Endothelial cell of umbilical vein (primary cell): ENCODE results near the gene KRTAP5-6. TPM values are rescaled to one million over a fixed set of nuclear protein-coding genes. Genes with fewer than 3 reads are reported as not detected.

Experiments
- BruUV-seq: library from RNA; stranded (reverse); fragments of 400-500 nt; replicated peaks from 2 replicates; lab custom pipeline; 2021; lab: Mats Ljungman, UMichigan
- CTCF ChIA-PET: fragments of 300-600, 350-600 bp; sonication (Branson Sonifier 250); formaldehyde crosslinking; loops from one replicate; lab custom pipeline; 2021; ENCODE audit warnings: antibody characterized with exemption, inconsistent platforms; lab: Charles Lee
- POLR2A ChIA-PET: fragments of 300-600, 350-600 bp; sonication (Branson Sonifier 250); formaldehyde crosslinking; loops from one replicate; lab custom pipeline; 2021; ENCODE audit warnings: antibody characterized with exemption, inconsistent platforms; lab: Charles Lee
- DNase-seq: peaks from one replicate; pipeline ENCODE4 v3.0.0-alpha.2; 2011; ENCODE audit warnings: low read depth, low spot score
- FAIRE-seq: peaks from 2 replicates; lab custom pipeline; 2011; peaks lifted over from hg19 to GRCh38; lab: Jason Lieb, UNC
- H2AFZ ChIP-seq: 2 replicates; pipeline ENCODE4 v1.6.0; 2012; ENCODE audit warnings: low read depth, low read length, control low read depth, inconsistent platforms
- H3K27ac ChIP-seq: 2 replicates; pipeline ENCODE4 v1.5.1; 2011; ENCODE audit warnings: low read depth, mild to moderate bottlenecking, control low read depth, low read length, moderate library complexity; ENCODE audit not compliant: insufficient read depth
- H3K27me3 ChIP-seq, 2 experiments: 2 replicates each; pipeline versions ENCODE4 v1.6.0 to v1.6.1; 2011; ENCODE audit warnings: low read length in 2 of 2, mixed read lengths in 1 of 2; ENCODE audit not compliant: control insufficient read depth in 2 of 2, insufficient read depth in 2 of 2
- H3K36me3 ChIP-seq, 2 experiments: 2 replicates in 1 of 2; 3 replicates in 1 of 2; pipeline ENCODE4 v1.5.1; 2011; ENCODE audit warnings: low read length in 2 of 2, mild to moderate bottlenecking in 1 of 2, moderate library complexity in 1 of 2; ENCODE audit not compliant: control insufficient read depth in 2 of 2, insufficient read depth in 2 of 2; ENCODE audit errors: extremely low read depth in 1 of 2
- H3K4me1 ChIP-seq: 3 replicates; pipeline ENCODE4 v1.5.1; 2011; ENCODE audit warnings: mild to moderate bottlenecking, low read length; ENCODE audit not compliant: control insufficient read depth, insufficient read depth; ENCODE audit errors: extremely low read depth
- H3K4me2 ChIP-seq: 2 replicates; pipeline ENCODE4 v1.6.1; 2011; ENCODE audit warnings: low read length, control low read depth, mixed read lengths; ENCODE audit not compliant: insufficient read depth
- H3K4me3 ChIP-seq, 3 experiments: fragments of 200-600 bp in 1 of 3; sonication (generic), shearing (Covaris generic) in 1 of 3; replicated peaks in 1 of 3; 2 replicates each; pipeline ENCODE4 v1.5.1; 2011 to 2016; ENCODE audit warnings: control low read depth in 3 of 3, low read length in 3 of 3, mild to moderate bottlenecking in 2 of 3, inconsistent platforms in 1 of 3, low read depth in 1 of 3, moderate library complexity in 1 of 3; ENCODE audit not compliant: insufficient read depth in 1 of 3
- H3K79me2 ChIP-seq: 2 replicates; pipeline ENCODE4 v1.6.0; 2012; ENCODE audit warnings: low read length, inconsistent platforms; ENCODE audit not compliant: control insufficient read depth, insufficient read depth
- H3K9ac ChIP-seq: replicated peaks from 2 replicates; pipeline ENCODE3; 2011; ENCODE audit warnings: low read length, control low read depth; ENCODE audit not compliant: insufficient read depth; ENCODE audit errors: extremely low read depth
- H3K9me1 ChIP-seq: replicated peaks from 3 replicates; pipeline ENCODE4 v1.6.0; 2011; ENCODE audit warnings: mild to moderate bottlenecking, low read length; ENCODE audit not compliant: control insufficient read depth, insufficient read depth; ENCODE audit errors: extremely low read depth
- H3K9me3 ChIP-seq: replicated peaks from 2 replicates; pipeline ENCODE4 v1.5.1; 2012; ENCODE audit warnings: low read length, inconsistent platforms; ENCODE audit not compliant: control insufficient read depth, insufficient read depth
- H4K20me1 ChIP-seq: replicated peaks from 2 replicates; pipeline ENCODE3; 2011; ENCODE audit warnings: mild to moderate bottlenecking, low read length; ENCODE audit not compliant: control insufficient read depth, insufficient read depth; ENCODE audit errors: extremely low read depth
- EZH2 ChIP-seq: IDR thresholded peaks from 2 replicates; pipeline ENCODE4 v1.6.1; 2012; ENCODE audit warnings: borderline replicate concordance, low read depth, mild to moderate bottlenecking, moderate library complexity, low read length, inconsistent platforms; ENCODE audit not compliant: severe bottlenecking
- FOS ChIP-seq: IDR thresholded peaks from 2 replicates; pipeline ENCODE4 v1.6.1; 2011; ENCODE audit warnings: mild to moderate bottlenecking, low read length, moderate library complexity, borderline replicate concordance; ENCODE audit not compliant: insufficient read depth
- GATA2 ChIP-seq: IDR thresholded peaks from 2 replicates; pipeline ENCODE4 v1.7.0; 2011; ENCODE audit warnings: low read depth, mild to moderate bottlenecking, moderate library complexity, mixed read lengths, low read length; ENCODE audit not compliant: insufficient read length, insufficient read depth
- JUN ChIP-seq: IDR thresholded peaks from 2 replicates; pipeline ENCODE4 v1.6.1; 2011; ENCODE audit warnings: borderline replicate concordance, low read depth; ENCODE audit not compliant: insufficient read length, insufficient read depth
- MYC ChIP-seq: IDR thresholded peaks from one replicate; pipeline ENCODE4 v1.6.1; 2011; ENCODE audit warnings: mild to moderate bottlenecking, low read depth, low read length
- POLR2A ChIP-seq: IDR thresholded peaks from 2 replicates; pipeline ENCODE4 v1.6.1; 2012; ENCODE audit warnings: low read depth, mild to moderate bottlenecking, control low read depth, low read length
- POLR2AphosphoS5 ChIP-seq: IDR thresholded peaks from 2 replicates; pipeline ENCODE4 v1.6.1; 2012; ENCODE audit warnings: low read depth, mild to moderate bottlenecking, control low read depth, low read length, moderate library complexity; ENCODE audit not compliant: insufficient read depth
- dilution Hi-C: fragments of 300-500 bp; cut with MboI; formaldehyde crosslinking; loops from one replicate; pipeline ENCODE4 v1.15.0; 2019; ENCODE audit warnings: low sequenced_read_pairs; ENCODE audit not compliant: extremely low pct_ligation_motif_present
- intact Hi-C: fragments of 100-400 bp; cut with micrococcal nuclease; formaldehyde crosslinking; loops from one replicate; pipeline ENCODE4 v1.10.0; 2022
- polyA plus RNA-seq, 4 experiments: library from polyadenylated mRNA; depleted of rRNA in 3 of 4; stranded (reverse) in 3 of 4; unstranded in 1 of 4; fragments of >200 nt; gene quantifications; 2 replicates each; pipeline versions ENCODE4 v1.2.1 to v1.2.3, GENCODE V29; 2011 to 2012; ENCODE audit warnings: missing spikeins in 1 of 4
- total RNA-seq: library from RNA; stranded (reverse); gene quantifications from 2 replicates; pipeline ENCODE4 v1.2.3, GENCODE V29; 2021
- TF ChIP-seq, protein P1 (sequence below), 2 donors: IDR thresholded peaks; 1 replicate in 1 of 2; 2 replicates in 1 of 2; pipeline ENCODE4 v1.5.1; 2011; ENCODE audit warnings: low read length in 2 of 2, mild to moderate bottlenecking in 2 of 2, moderate library complexity in 2 of 2, control low read depth in 1 of 2, inconsistent platforms in 1 of 2, low read depth in 1 of 2; ENCODE audit not compliant: insufficient read depth in 1 of 2; ENCODE audit errors: extremely low read depth in 1 of 2
- TF ChIP-seq, protein P2 (sequence below): IDR thresholded peaks from 2 replicates; pipeline ENCODE4 v1.6.1; 2011; ENCODE audit not compliant: insufficient read depth, insufficient read length

Gene KRTAP5-6
- total and polyA plus RNA-seq, 2 donors (not counting 3 experiments of a cell fraction or from before 2014, with no cell fraction given) = not detected

DNA sequence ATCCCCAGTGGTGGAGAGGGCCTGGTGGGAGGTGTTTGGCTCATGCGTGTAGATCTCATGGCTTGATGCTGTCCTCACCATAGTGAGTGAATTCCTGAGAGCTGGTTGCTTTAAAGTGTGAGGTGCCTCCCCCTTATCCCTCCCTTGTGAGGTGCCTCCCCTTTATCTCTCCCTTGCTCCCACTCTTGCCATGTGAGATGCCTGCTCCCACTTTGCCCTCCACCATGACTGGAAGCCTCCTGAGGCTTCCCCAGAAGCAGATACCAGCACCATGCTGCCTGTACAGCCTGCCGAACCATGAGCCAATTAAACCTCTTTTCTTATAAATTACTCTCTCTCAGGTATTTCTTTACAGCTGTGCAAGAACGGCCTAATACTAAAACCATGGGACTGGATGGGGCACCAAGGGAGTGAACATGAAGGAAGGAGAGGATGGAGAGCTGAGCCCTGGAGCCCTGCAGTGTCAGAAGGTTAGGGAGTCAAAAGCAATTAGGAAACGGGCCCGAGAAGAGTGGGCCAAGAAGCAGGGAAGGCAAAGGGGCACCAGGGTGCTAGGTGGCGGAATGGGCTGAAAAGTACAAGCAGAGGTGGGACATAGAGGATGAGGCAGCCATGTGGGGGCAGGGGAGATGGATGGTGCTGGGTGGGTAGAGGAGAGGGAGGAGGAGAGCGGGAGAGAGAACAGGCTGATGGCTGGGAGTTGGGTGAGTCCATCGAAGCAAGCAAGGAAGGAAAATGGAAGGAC lies 44.0 kb downstream of the KRTAP5-6 start:
- Histone ChIP-seq H3K27ac (no peak overlapping the region), H3K4me3 (no peak overlapping the region), H4K20me1 (no peaks in the 10 kb centered on the region), H2AFZ (no peak overlapping the region), H3K79me2 (no peaks in the 10 kb centered on the region), H3K9ac (no peak overlapping the region), H3K4me1 (no peaks in the 10 kb centered on the region), H3K4me2 (no peak overlapping the region), H3K27me3 (no peaks in the 10 kb centered on the region), H3K9me1 (no peaks in the 10 kb centered on the region), H3K36me3 (no peaks in the 10 kb centered on the region), H3K9me3 (no peaks in the 10 kb centered on the region)
- no peak for DNase-seq
- FAIRE-seq = no peak
- ChIA-PET CTCF (no interaction called here), POLR2A (no interaction called here)
- BruUV-seq = no TSS peak
- intact Hi-C loops (no loop called here), dilution Hi-C loops (no loop called here)
- no peak for TF ChIP-seq JUN
- no peak for TF ChIP-seq POLR2AphosphoS5
- TF ChIP-seq, protein P1, sequence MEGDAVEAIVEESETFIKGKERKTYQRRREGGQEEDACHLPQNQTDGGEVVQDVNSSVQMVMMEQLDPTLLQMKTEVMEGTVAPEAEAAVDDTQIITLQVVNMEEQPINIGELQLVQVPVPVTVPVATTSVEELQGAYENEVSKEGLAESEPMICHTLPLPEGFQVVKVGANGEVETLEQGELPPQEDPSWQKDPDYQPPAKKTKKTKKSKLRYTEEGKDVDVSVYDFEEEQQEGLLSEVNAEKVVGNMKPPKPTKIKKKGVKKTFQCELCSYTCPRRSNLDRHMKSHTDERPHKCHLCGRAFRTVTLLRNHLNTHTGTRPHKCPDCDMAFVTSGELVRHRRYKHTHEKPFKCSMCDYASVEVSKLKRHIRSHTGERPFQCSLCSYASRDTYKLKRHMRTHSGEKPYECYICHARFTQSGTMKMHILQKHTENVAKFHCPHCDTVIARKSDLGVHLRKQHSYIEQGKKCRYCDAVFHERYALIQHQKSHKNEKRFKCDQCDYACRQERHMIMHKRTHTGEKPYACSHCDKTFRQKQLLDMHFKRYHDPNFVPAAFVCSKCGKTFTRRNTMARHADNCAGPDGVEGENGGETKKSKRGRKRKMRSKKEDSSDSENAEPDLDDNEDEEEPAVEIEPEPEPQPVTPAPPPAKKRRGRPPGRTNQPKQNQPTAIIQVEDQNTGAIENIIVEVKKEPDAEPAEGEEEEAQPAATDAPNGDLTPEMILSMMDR (IDR thresholded peaks at IDR 0.05; ENCODE audit: extremely low read depth in 1 of 2, insufficient read depth in 1 of 2, low read depth in 1 of 2, low read length in 2 of 2) = no peak
- TF ChIP-seq, protein P2, sequence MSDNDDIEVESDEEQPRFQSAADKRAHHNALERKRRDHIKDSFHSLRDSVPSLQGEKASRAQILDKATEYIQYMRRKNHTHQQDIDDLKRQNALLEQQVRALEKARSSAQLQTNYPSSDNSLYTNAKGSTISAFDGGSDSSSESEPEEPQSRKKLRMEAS = no peak
- TF ChIP-seq POLR2A = no peak
- TF ChIP-seq FOS = no peak
- TF ChIP-seq EZH2 = no peak
- TF ChIP-seq MYC = no peak
- no peak for TF ChIP-seq GATA2
